Kidney epithelial cell (primary cell): ENCODE measurements around the gene GOLGB1. TPM values are rescaled to one million over a fixed set of nuclear protein-coding genes. Genes with fewer than 3 reads are reported as not detected.
"Not testable (repeated sequence)": the region's sequence is repeated elsewhere in the genome, so short reads cannot be mapped to it uniquely, and the experiment has no call there.

Experiments used
- DNase-seq: peaks from one replicate; pipeline ENCODE4 v3.0.0-alpha.2; 2010; ENCODE audit warnings: low read depth
- H3K27me3 ChIP-seq: 2 replicates; pipeline ENCODE4 v1.6.0; 2011; ENCODE audit warnings: low read length; ENCODE audit not compliant: control insufficient read depth, insufficient read depth
- H3K36me3 ChIP-seq: 2 replicates; pipeline ENCODE4 v1.5.1; 2011; ENCODE audit warnings: low read length; ENCODE audit not compliant: control insufficient read depth, insufficient read depth
- H3K4me3 ChIP-seq: 2 replicates; pipeline ENCODE4 v1.5.1; 2011; ENCODE audit warnings: low read depth, mild to moderate bottlenecking, control low read depth, low read length
- CTCF ChIP-seq: IDR thresholded peaks from 2 replicates; pipeline ENCODE4 v1.5.1; 2011; ENCODE audit warnings: mild to moderate bottlenecking, moderate library complexity, low read length, control low read depth, inconsistent platforms; ENCODE audit not compliant: insufficient read depth, poor library complexity, severe bottlenecking
- total RNA-seq: library from RNA; depleted of rRNA; stranded (reverse); fragments of >200 nt; gene quantifications from 2 replicates; pipeline ENCODE4 v1.2.3, GENCODE V29; 2015

The GOLGB1 gene
- total RNA-seq, 1 donor from 2014 or later, result 34.4 TPM

- Histone ChIP-seq H3K27me3 (no peaks in the 10 kb centered on the region), H3K36me3 (no peaks in the 10 kb centered on the region), H3K4me3 (no peak overlapping the region)
- no peak for DNase-seq
- TF ChIP-seq CTCF, result no peak
These were observed 36.9 kb upstream of the GOLGB1 start for GRCh38 chr3:121786485-121786884.

- not testable (repeated sequence) for H3K4me3 ChIP-seq, H3K36me3 ChIP-seq, H3K27me3 ChIP-seq, DNase-seq
These were observed 33.2 kb upstream of the GOLGB1 start for GRCh38 chr3:121782784-121783183.

GRCh38 chr3:121781611-121782010 is 32.1 kb upstream of the GOLGB1 start:
- Histone ChIP-seq H3K4me3 (no peak overlapping the region), H3K36me3 (no peaks in the 10 kb centered on the region), H3K27me3 (no peaks in the 10 kb centered on the region)
- TF ChIP-seq CTCF, result no peak
- DNase-seq, result no peak

- not testable (repeated sequence) for DNase-seq, H3K36me3 ChIP-seq, H3K27me3 ChIP-seq, H3K4me3 ChIP-seq
These were observed 25.6 kb upstream of the GOLGB1 start for GRCh38 chr3:121775095-121775494.

- Histone ChIP-seq H3K4me3 (no peak overlapping the region), H3K36me3 (peaks cover 1% of the 10 kb centered on the region), H3K27me3 (no peaks in the 10 kb centered on the region)
- DNase-seq, result no peak
- TF ChIP-seq CTCF, result no peak
These were observed 19.7 kb upstream of the GOLGB1 start for GRCh38 chr3:121769246-121769645.

GRCh38 chr3:121768452-121768851 is 18.9 kb upstream of the GOLGB1 start:
- peaks cover 1% of the 10 kb centered on the region for H3K36me3 ChIP-seq
- no peak for DNase-seq
- no peaks in the 10 kb centered on the region for H3K27me3 ChIP-seq
- TF ChIP-seq CTCF, result no peak
- H3K4me3 ChIP-seq, result no peak overlapping the region

- no peaks in the 10 kb centered on the region for H3K36me3 ChIP-seq
- H3K27me3 ChIP-seq, result no peaks in the 10 kb centered on the region
- H3K4me3 ChIP-seq, result no peak overlapping the region
- TF ChIP-seq CTCF, result no peak
- no peak for DNase-seq
These were observed 10.1 kb upstream of the GOLGB1 start for GRCh38 chr3:121759541-121760202.
